ENCODE measurements around the gene ARHGAP42.

Gene ARHGAP42

DNA sequence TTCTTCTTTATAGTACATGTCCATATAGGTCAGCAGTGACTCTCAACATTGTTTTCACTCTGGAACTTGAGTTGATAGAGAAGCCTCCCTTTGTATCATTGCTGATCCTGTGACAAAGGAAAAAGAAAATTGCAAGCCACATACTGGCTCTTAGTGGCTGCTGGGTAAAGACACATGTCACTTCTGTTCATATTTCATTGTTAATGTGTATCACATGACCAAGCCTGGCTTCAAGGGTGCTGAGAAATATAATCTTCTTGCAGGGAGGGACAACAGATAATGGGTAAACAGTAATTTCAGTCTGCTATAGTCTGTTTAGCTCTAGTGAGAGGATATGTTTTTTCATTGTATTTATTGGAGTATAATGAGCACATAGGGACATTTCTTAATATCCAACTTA, 269.3 kb downstream of the ARHGAP42 start:
- DNase-seq (ENCODE audit: low read depth): no peak
- TF ChIP-seq, protein P1, sequence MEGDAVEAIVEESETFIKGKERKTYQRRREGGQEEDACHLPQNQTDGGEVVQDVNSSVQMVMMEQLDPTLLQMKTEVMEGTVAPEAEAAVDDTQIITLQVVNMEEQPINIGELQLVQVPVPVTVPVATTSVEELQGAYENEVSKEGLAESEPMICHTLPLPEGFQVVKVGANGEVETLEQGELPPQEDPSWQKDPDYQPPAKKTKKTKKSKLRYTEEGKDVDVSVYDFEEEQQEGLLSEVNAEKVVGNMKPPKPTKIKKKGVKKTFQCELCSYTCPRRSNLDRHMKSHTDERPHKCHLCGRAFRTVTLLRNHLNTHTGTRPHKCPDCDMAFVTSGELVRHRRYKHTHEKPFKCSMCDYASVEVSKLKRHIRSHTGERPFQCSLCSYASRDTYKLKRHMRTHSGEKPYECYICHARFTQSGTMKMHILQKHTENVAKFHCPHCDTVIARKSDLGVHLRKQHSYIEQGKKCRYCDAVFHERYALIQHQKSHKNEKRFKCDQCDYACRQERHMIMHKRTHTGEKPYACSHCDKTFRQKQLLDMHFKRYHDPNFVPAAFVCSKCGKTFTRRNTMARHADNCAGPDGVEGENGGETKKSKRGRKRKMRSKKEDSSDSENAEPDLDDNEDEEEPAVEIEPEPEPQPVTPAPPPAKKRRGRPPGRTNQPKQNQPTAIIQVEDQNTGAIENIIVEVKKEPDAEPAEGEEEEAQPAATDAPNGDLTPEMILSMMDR (IDR thresholded peaks at IDR 0.05; ENCODE audit: control insufficient read depth, extremely low read depth, insufficient read depth): no peak
- H3K4me3 ChIP-seq (ENCODE audit: low read depth, low read length): no peak overlapping the region

DNA sequence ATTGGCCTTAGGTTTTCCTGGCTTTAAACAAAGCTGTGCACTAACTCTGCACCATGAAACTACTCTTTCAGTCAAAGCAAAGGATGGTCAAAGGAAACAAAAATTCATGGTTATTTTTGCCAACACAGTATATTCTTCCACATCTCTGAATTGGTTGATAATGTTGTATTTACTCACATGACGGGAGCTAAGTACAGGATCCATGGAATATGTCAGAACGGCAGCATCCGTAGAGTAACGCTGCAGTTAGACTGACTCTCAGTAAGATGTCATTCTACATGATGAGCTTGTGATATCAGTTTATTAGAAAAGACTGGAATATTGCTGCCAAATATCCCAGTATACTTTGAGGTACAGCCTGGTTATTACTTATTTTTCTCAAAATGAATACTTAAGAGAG, 270.4 kb downstream of the ARHGAP42 start:
- no peak overlapping the region for H3K4me3 ChIP-seq (ENCODE audit: low read depth, low read length)
- DNase-seq (ENCODE audit: low read depth): no peak
- TF ChIP-seq, protein P1 (IDR thresholded peaks at IDR 0.05; ENCODE audit: control insufficient read depth, extremely low read depth, insufficient read depth): no peak

GRCh38 chr11:100961633-100962032, 274.5 kb downstream of the ARHGAP42 start:
- TF ChIP-seq, protein P1 (IDR thresholded peaks at IDR 0.05; ENCODE audit: control insufficient read depth, extremely low read depth, insufficient read depth): no peak
- no peak for DNase-seq (ENCODE audit: low read depth)
- H3K4me3 ChIP-seq (ENCODE audit: low read depth, low read length): no peak overlapping the region

DNA sequence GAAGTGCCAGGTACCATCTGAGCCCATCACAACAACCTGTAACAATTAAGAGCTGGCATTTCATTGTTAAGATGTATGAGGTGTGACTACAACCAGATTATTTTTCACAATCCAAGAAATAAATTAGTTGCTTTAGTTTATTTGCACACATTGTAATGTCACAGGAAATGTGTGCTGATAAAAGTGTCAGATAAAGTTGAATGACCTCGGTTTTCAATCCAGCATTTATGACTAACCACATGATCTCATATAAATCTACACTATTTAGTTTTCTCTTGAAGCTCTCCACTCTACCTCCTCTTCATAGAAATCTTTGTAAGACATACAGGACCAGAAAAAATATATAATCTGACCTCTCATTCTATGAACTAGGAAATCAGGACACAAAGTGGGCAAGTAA, 276.3 kb downstream of the ARHGAP42 start:
- TF ChIP-seq, protein P1 (IDR thresholded peaks at IDR 0.05; ENCODE audit: control insufficient read depth, extremely low read depth, insufficient read depth): no peak
- DNase-seq (ENCODE audit: low read depth): no peak
- H3K4me3 ChIP-seq (ENCODE audit: low read depth, low read length): no peak overlapping the region

DNA sequence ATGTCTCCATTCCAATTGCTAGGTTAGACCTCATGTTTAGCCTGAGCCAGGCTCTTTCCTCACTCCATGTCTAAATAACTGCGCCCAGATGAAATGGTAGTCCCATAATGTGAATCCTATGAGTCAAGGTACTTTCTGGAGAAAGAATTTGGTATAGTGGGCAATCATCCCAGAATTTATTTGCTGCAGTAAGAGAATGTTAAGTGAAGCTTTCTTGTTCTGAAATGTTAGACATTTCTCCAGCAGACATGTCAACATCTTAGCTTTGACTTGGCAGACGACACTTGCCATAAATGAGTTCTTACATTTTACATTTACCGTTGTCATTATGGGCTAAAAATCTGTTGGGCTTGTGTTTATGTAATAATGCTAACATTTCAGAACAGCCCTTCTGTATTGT, 277.3 kb downstream of the ARHGAP42 start:
- DNase-seq (ENCODE audit: low read depth): no peak
- TF ChIP-seq, protein P1 (IDR thresholded peaks at IDR 0.05; ENCODE audit: control insufficient read depth, extremely low read depth, insufficient read depth): no peak
- H3K4me3 ChIP-seq (ENCODE audit: low read depth, low read length): no peak overlapping the region

GRCh38 chr11:100965346-100965745, 278.3 kb downstream of the ARHGAP42 start:
- DNase-seq (ENCODE audit: low read depth): no peak
- TF ChIP-seq, protein P1 (IDR thresholded peaks at IDR 0.05; ENCODE audit: control insufficient read depth, extremely low read depth, insufficient read depth): no peak
- H3K4me3 ChIP-seq (ENCODE audit: low read depth, low read length): no peak overlapping the region

DNA sequence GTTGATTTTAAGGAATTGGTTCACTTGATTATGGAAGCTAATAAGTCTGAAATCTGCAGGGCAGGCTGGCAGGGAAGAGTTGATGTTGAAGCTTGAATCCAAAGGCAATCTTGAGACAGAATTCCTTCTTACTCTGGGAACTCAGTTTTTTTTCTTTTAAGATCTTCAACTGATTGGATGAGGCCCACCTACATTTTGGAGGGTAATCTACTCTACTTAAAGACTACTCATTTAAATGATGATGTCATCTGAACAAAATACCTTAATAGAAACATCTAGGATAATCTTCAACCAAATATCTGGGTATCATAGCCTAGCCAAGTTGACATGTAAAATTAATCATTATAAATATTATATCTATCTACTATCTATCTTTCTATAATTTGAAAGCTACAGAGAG, 279.3 kb downstream of the ARHGAP42 start:
- TF ChIP-seq, protein P1 (IDR thresholded peaks at IDR 0.05; ENCODE audit: control insufficient read depth, extremely low read depth, insufficient read depth): no peak

More for the DNA sequence above, 279.3 kb downstream of the ARHGAP42 start:
- DNase-seq (ENCODE audit: low read depth): no peak
- H3K4me3 ChIP-seq (ENCODE audit: low read depth, low read length): no peak overlapping the region

Data from LNCaP clone FGC (cell line).